ENCODE data around the gene PLLP.
"Not testable (repeated sequence)": the region's sequence is repeated elsewhere in the genome, so short reads cannot be mapped to it uniquely, and the experiment has no call there.

Gene PLLP

GRCh38 chr16:57273359-57273758 is 11.1 kb downstream of the PLLP start:
- DNase-seq (ENCODE audit: low read depth) = no peak

- DNase-seq (ENCODE audit: low read depth) = no peak
Observed at GRCh38 chr16:57271867-57272495, 12.5 kb downstream of the PLLP start.

- DNase-seq (ENCODE audit: low read depth) = no peak
Observed at GRCh38 chr16:57271063-57271345, 13.5 kb downstream of the PLLP start.

GRCh38 chr16:57270221-57271062 is 14.0 kb downstream of the PLLP start:
- DNase-seq (ENCODE audit: low read depth) = no peak

GRCh38 chr16:57268804-57269800 is 15.4 kb downstream of the PLLP start:
- DNase-seq (ENCODE audit: low read depth) = no peak

GRCh38 chr16:57267343-57267742 is 17.1 kb downstream of the PLLP start:
- not testable (repeated sequence) for DNase-seq (ENCODE audit: low read depth)

- no peak for DNase-seq (ENCODE audit: low read depth)
Observed at GRCh38 chr16:57266531-57267260, 17.8 kb downstream of the PLLP start.

GRCh38 chr16:57265850-57266530 is 18.5 kb downstream of the PLLP start:
- DNase-seq (ENCODE audit: low read depth) = no peak

GRCh38 chr16:57264950-57265371 is 19.5 kb downstream of the PLLP start:
- DNase-seq (ENCODE audit: low read depth) = no peak

- no peak for DNase-seq (ENCODE audit: low read depth)
Observed at GRCh38 chr16:57264381-57264780, 20.1 kb downstream of the PLLP start.

- DNase-seq (ENCODE audit: low read depth) = no peak
Observed at GRCh38 chr16:57263541-57264351, 20.7 kb downstream of the PLLP start.

GRCh38 chr16:57262841-57263540 is 21.5 kb downstream of the PLLP start:
- no peak for DNase-seq (ENCODE audit: low read depth)

- DNase-seq (ENCODE audit: low read depth) = no peak
Observed at GRCh38 chr16:57261806-57262205, 22.7 kb downstream of the PLLP start.

- DNase-seq (ENCODE audit: low read depth) = no peak
Observed at GRCh38 chr16:57260294-57260929, 24.1 kb downstream of the PLLP start.

GRCh38 chr16:57258910-57259475 is 25.5 kb downstream of the PLLP start:
- DNase-seq (ENCODE audit: low read depth) = no peak

- no peak for DNase-seq (ENCODE audit: low read depth)
Observed at GRCh38 chr16:57258226-57258909, 26.1 kb downstream of the PLLP start.

GRCh38 chr16:57257455-57258070 is 26.9 kb downstream of the PLLP start:
- no peak for DNase-seq (ENCODE audit: low read depth)

Data from T-helper 22 cell (primary cell).